ENCODE data around the gene FGD2. TPM values are rescaled to one million over a fixed set of nuclear protein-coding genes. Genes with fewer than 3 reads are reported as not detected.
A peak's percentile ranks its signal among the peaks of the same experiment; 100 is the strongest.

FGD2 gene
- total and polyA plus RNA-seq, 2 of the 8 experiments (the other 6 are each of a cell fraction or from before 2014, with no cell fraction given) = 0.12 to 0.32 TPM

- H3K4me1 ChIP-seq (replicated peaks in 1 of 4; ENCODE audit: control insufficient read depth in 3 of 4, insufficient read depth in 4 of 4, low read length in 3 of 4) = peaks cover 0 to 8% (median 5%) of the 10 kb centered on the region in 4 experiments; a peak in 5 of 7 replicates
- no peaks in the 10 kb centered on the region for H3K79me2 ChIP-seq (ENCODE audit: control insufficient read depth in 1 of 2, insufficient read depth in 2 of 2, low read length in 2 of 2)
- H4K91ac ChIP-seq (replicated peaks; ENCODE audit: insufficient read length, low read length) = no peak overlapping the region
- no peaks in the 10 kb centered on the region for H3K27me3 ChIP-seq (replicated peaks in 1 of 4; ENCODE audit: control insufficient read depth in 3 of 4, extremely low read depth in 1 of 4, insufficient read depth in 3 of 4, low read length in 3 of 4)
- FAIRE-seq (no peak), DNase-seq (ENCODE audit: low read depth in 1 of 2, low spot score in 2 of 2) (no peak)
- no peak overlapping the region for H2BK12ac ChIP-seq (ENCODE audit: low read depth, low read length)
- peak overlapping the region; percentile 61; the same call in 1 of the 2 replicates for H2BK15ac ChIP-seq (ENCODE audit: low read length)
- no peaks in the 10 kb centered on the region for H3K9me3 ChIP-seq (ENCODE audit: insufficient read depth in 2 of 2, low read depth in 1 of 2, low read length in 1 of 2)
- H3K36me3 ChIP-seq (ENCODE audit: control insufficient read depth in 2 of 4, insufficient read depth in 4 of 4, low read length in 3 of 4) = no peaks in the 10 kb centered on the region
- H2BK20ac ChIP-seq (ENCODE audit: low read length) = 0 out of 2 replicates have a peak overlapping the region, but pooled peaks have one; percentile 32
- no peak overlapping the region for H3K23ac ChIP-seq (ENCODE audit: insufficient read length)
- 89% methylated on average over 35 of the region's 40 CpGs; no CpG with 5 or more reads in 1 of the 2 experiments for WGBS, 2 experiments (ENCODE audit: extremely low coverage in 1 of 2, insufficient coverage in 1 of 2, insufficient read length in 1 of 2, insufficient replicate concordance in 2 of 2, low coverage in 1 of 2, low lambda C conversion rate in 2 of 2, missing lambda C conversion rate in 1 of 2)
- POLR2A ChIA-PET (ENCODE audit: partially characterized antibody) = interaction anchor here (1.1 kb wide), 1 partner anchor 34 kb away, joined by 3 read pairs; no protein-coding TSS in a partner anchor
- no peak overlapping the region for H3K4ac ChIP-seq (replicated peaks; ENCODE audit: insufficient read length, low read depth, low read length)
- TF ChIP-seq HDAC2 (IDR thresholded peaks at IDR 0.05; ENCODE audit: borderline replicate concordance in 1 of 2, low read depth in 2 of 2, low read length in 2 of 2) = no peak
- TF ChIP-seq RAD21 (IDR thresholded peaks at IDR 0.05 in 1 of 2, conservative IDR thresholded peaks at IDR 0.05 in 1 of 2; ENCODE audit: low read depth in 2 of 2, low read length in 2 of 2) = no peak
- no peak for TF ChIP-seq YY1 (IDR thresholded peaks at IDR 0.05; ENCODE audit: low read depth, low read length)
- TF ChIP-seq TAF1 (IDR thresholded peaks at IDR 0.05; ENCODE audit: low read depth, low read length) = no peak
- TF ChIP-seq CEBPB (IDR thresholded peaks at IDR 0.05; ENCODE audit: low read depth, low read length) = no peak
- TF ChIP-seq RNF2 (IDR thresholded peaks at IDR 0.05; ENCODE audit: borderline replicate concordance, low read depth, low read length, missing control alignments, poor library complexity, severe bottlenecking) = no peak
- no peak for TF ChIP-seq GABPA (IDR thresholded peaks at IDR 0.05; ENCODE audit: borderline replicate concordance, insufficient read depth, low read length)
- no peak overlapping the region for H3K56ac ChIP-seq (replicated peaks; ENCODE audit: insufficient read length, low read depth, low read length)
- H4K20me1 ChIP-seq (replicated peaks in 1 of 2; ENCODE audit: control insufficient read depth in 1 of 2, insufficient read depth in 2 of 2, low read length in 2 of 2) = peaks cover 0 to 2% of the 10 kb centered on the region in 2 experiments
- no peak overlapping the region for H4K5ac ChIP-seq (ENCODE audit: insufficient read length, low read depth, low read length)
- H2AFZ ChIP-seq (ENCODE audit: low read length) = no peak overlapping the region
- H3K14ac ChIP-seq (ENCODE audit: insufficient read length) = no peak overlapping the region
- no peaks in the 10 kb centered on the region for H3K23me2 ChIP-seq (ENCODE audit: low read depth, low read length)
- H2BK120ac ChIP-seq (replicated peaks; ENCODE audit: low read depth, low read length) = no peak overlapping the region
- H4K8ac ChIP-seq (ENCODE audit: extremely low read depth, insufficient read depth, low read length) = peak overlapping the region; percentile 52
- CTCF ChIA-PET (ENCODE audit: partially characterized antibody) = interaction anchor here (0.6 to 2.9 kb wide), 6 partner anchors 13 to 356 kb away, joined by 3 to 12 read pairs (median 4); no protein-coding TSS in a partner anchor
- no peak overlapping the region for H3K27ac ChIP-seq (ENCODE audit: low read depth, low read length)
- no peak overlapping the region for H2BK5ac ChIP-seq (ENCODE audit: low read depth, low read length)
- H3K18ac ChIP-seq (ENCODE audit: extremely low read depth, low read length) = no peak overlapping the region
- no peak overlapping the region for H3K9ac ChIP-seq (replicated peaks in 1 of 4; ENCODE audit: extremely low read depth in 1 of 4, low read depth in 3 of 4, low read length in 3 of 4)
- peak overlapping the region; percentile 60; the same call in 1 of the 2 replicates for H2AK5ac ChIP-seq (ENCODE audit: low read depth, low read length)
- no peaks in the 10 kb centered on the region for H3K79me1 ChIP-seq (ENCODE audit: low read depth, low read length)
- no peak overlapping the region for H3K4me2 ChIP-seq (ENCODE audit: insufficient read depth in 1 of 2, low read depth in 2 of 2, low read length in 2 of 2)
- H3K4me3 ChIP-seq (ENCODE audit: extremely low read depth in 1 of 4, insufficient read depth in 2 of 4, low read depth in 3 of 4, low read length in 4 of 4) = no peak overlapping the region
These were observed 43.7 kb upstream of the FGD2 start for GRCh38 chr6:36961441-36962435.

Data from H1 (cell line).